K562 (cell line): ENCODE results near the gene RBM19. TPM values are rescaled to one million over a fixed set of nuclear protein-coding genes. Genes with fewer than 3 reads are reported as not detected.

Source experiments
- ATAC-seq: fragments of 200-7000 bp; cut with Tn5 transposase; 3 replicates; pipeline ENCODE4 v1.9.1; 2020; ENCODE audit warnings: moderate library complexity
- BruUV-seq: library from RNA; stranded (reverse); fragments of 400-500 nt; replicated peaks from 2 replicates; lab custom pipeline; 2021; lab: Mats Ljungman, UMichigan
- CTCF ChIA-PET: fragments of 300-600 bp; formaldehyde crosslinking; extraction: SDS; loops from one replicate; lab custom pipeline; 2021; ENCODE audit warnings: low intra/inter-chr PET ratio; lab: Yijun Ruan, JAX
- POLR2A ChIA-PET: fragments of 300-600, 350-650 bp; sonication (Branson Sonifier 250); formaldehyde crosslinking; extraction: SDS; loops from one replicate; lab custom pipeline; 2021; ENCODE audit warnings: antibody characterized with exemption, inconsistent platforms; lab: Yijun Ruan, JAX
- DNase-seq, 4 experiments: peaks; one replicate each; pipeline versions ENCODE4 v3.0.0 to v3.0.0-alpha.2; 2011 to 2018; ENCODE audit warnings: low spot score in 3 of 4, mixed read lengths in 3 of 4; ENCODE audit errors: extremely low read depth in 1 of 4
- FAIRE-seq: peaks from 2 replicates; lab custom pipeline; 2011; peaks lifted over from hg19 to GRCh38; lab: Jason Lieb, UNC
- H2AFZ ChIP-seq: 2 replicates; pipeline ENCODE4 v1.6.0; 2011; ENCODE audit warnings: low read depth, low read length, control low read depth, inconsistent platforms
- H3K27ac ChIP-seq: fragments of 200-600 bp; 3 replicates; pipeline ENCODE4 v1.8.0; 2011; ENCODE audit warnings: low read depth, mild to moderate bottlenecking, control low read depth, inconsistent platforms, low read length, moderate library complexity, mixed read lengths; ENCODE audit errors: extremely low read depth
- H3K27me3 ChIP-seq, 2 experiments: fragments of 300-600 bp in 1 of 2; 2 replicates in 1 of 2; 3 replicates in 1 of 2; pipeline versions ENCODE4 v1.6.0 to v1.8.0; 2011; ENCODE audit warnings: inconsistent platforms in 2 of 2, low read length in 2 of 2, mild to moderate bottlenecking in 1 of 2, mixed read lengths in 1 of 2, moderate library complexity in 1 of 2; ENCODE audit not compliant: control insufficient read depth in 2 of 2, insufficient read depth in 2 of 2
- H3K36me3 ChIP-seq: fragments of 300-600 bp; 3 replicates; pipeline ENCODE4 v1.8.0; 2011; ENCODE audit warnings: mild to moderate bottlenecking, low read length, inconsistent platforms; ENCODE audit not compliant: control insufficient read depth, insufficient read depth
- H3K4me1 ChIP-seq, 2 experiments: fragments of 200-600 bp in 1 of 2; replicated peaks in 1 of 2; 2 replicates in 1 of 2; 3 replicates in 1 of 2; pipeline versions ENCODE4 v1.5.1 to v1.8.0; 2011; ENCODE audit warnings: inconsistent platforms in 2 of 2, low read length in 2 of 2, mild to moderate bottlenecking in 1 of 2, mixed read lengths in 1 of 2, moderate library complexity in 1 of 2; ENCODE audit not compliant: control insufficient read depth in 2 of 2, insufficient read depth in 2 of 2
- H3K4me2 ChIP-seq: 2 replicates; pipeline ENCODE4 v1.6.1; 2011; ENCODE audit warnings: low read length, control low read depth, inconsistent platforms, mixed read lengths; ENCODE audit not compliant: insufficient read depth
- H3K4me3 ChIP-seq: fragments of 200-600 bp; sonication (generic), shearing (Covaris generic); 2 replicates; pipeline ENCODE4 v1.5.1; 2016; ENCODE audit warnings: control low read depth, inconsistent platforms
- H3K79me2 ChIP-seq: fragments of 200-600 bp; 3 replicates; pipeline ENCODE4 v1.8.0; 2011; ENCODE audit warnings: low read length, inconsistent platforms; ENCODE audit not compliant: control insufficient read depth, insufficient read depth
- H3K9ac ChIP-seq, 2 experiments: 2 replicates each; pipeline versions ENCODE4 v1.6.0 to v1.6.1; 2011; ENCODE audit warnings: low read depth in 2 of 2, low read length in 2 of 2, control low read depth in 1 of 2, inconsistent platforms in 1 of 2, mild to moderate bottlenecking in 1 of 2, mixed read lengths in 1 of 2; ENCODE audit not compliant: insufficient read depth in 1 of 2
- H3K9me1 ChIP-seq: one replicate; pipeline ENCODE4 v1.6.0; 2011; ENCODE audit warnings: inconsistent platforms, mild to moderate bottlenecking, low read length, moderate library complexity; ENCODE audit not compliant: control insufficient read depth, insufficient read depth
- H3K9me3 ChIP-seq: replicated peaks from 2 replicates; pipeline ENCODE4 v1.5.1; 2011; ENCODE audit warnings: low read depth, low read length, inconsistent platforms; ENCODE audit not compliant: control insufficient read depth, insufficient read depth
- H4K20me1 ChIP-seq: replicated peaks from 2 replicates; pipeline ENCODE4 v1.6.1; 2011; ENCODE audit warnings: low read length, inconsistent platforms, mixed read lengths; ENCODE audit not compliant: control insufficient read depth, insufficient read depth
- FOXK2 ChIP-seq, 2 experiments: fragments of 450-650 bp; IDR thresholded peaks in 1 of 2; conservative IDR thresholded peaks in 1 of 2; 2 replicates each; pipeline ENCODE4 v1.6.1; 2016; ENCODE audit warnings: low read depth in 2 of 2, mild to moderate bottlenecking in 1 of 2
- GTF3C2 ChIP-seq: IDR thresholded peaks from 3 replicates; pipeline ENCODE4 v1.6.1; 2011; ENCODE audit warnings: borderline replicate concordance, mild to moderate bottlenecking, moderate library complexity; ENCODE audit not compliant: insufficient read length; ENCODE audit errors: extremely low read depth
- HDAC6 ChIP-seq: IDR thresholded peaks from 2 replicates; pipeline ENCODE4 v1.6.1; 2012; ENCODE audit warnings: low read depth, mild to moderate bottlenecking, control low read depth, inconsistent platforms, low read length, moderate library complexity
- LEF1 ChIP-seq: fragments of 450-650 bp; IDR thresholded peaks from 2 replicates; pipeline ENCODE4 v1.6.1; 2016; ENCODE audit warnings: mild to moderate bottlenecking
- MTF1 ChIP-seq: fragments of 250-450 bp; sonication (Bioruptor Pico); IDR thresholded peaks from 2 replicates; pipeline ENCODE4 v1.9.0; 2021; ENCODE audit warnings: moderate library complexity, mild to moderate bottlenecking, inconsistent platforms, borderline replicate concordance
- NRF1 ChIP-seq, 2 experiments: fragments of 450-650 bp; IDR thresholded peaks in 1 of 2; conservative IDR thresholded peaks in 1 of 2; 2 replicates each; pipeline ENCODE4 v1.6.1; 2014; ENCODE audit warnings: mild to moderate bottlenecking in 2 of 2
- PCBP1 ChIP-seq: fragments of 200-400 bp; formaldehyde crosslinking; IDR thresholded peaks from 2 replicates; pipeline ENCODE4 v1.6.1; 2018; ENCODE audit warnings: mild to moderate bottlenecking, low read depth, low read length; ENCODE audit not compliant: poor library complexity, severe bottlenecking
- SMAD2 ChIP-seq: fragments of 150-350 bp; IDR thresholded peaks from 2 replicates; pipeline ENCODE4 v1.6.1; 2014; ENCODE audit warnings: low read depth, mild to moderate bottlenecking, low read length
- TEAD2 ChIP-seq: fragments of 450-650 bp; IDR thresholded peaks from 2 replicates; pipeline ENCODE4 v1.6.1; 2016; ENCODE audit warnings: missing genetic modification characterization, control low read depth, missing compliant biosample characterization
- ZBTB43 ChIP-seq: sonication (generic); formaldehyde crosslinking; IDR thresholded peaks from 2 replicates; pipeline ENCODE4 v1.8.0; 2023; ENCODE audit warnings: mild to moderate bottlenecking, missing genetic modification reagents
- ZNF23 ChIP-seq: fragments of 250-450 bp; sonication (Bioruptor Pico); IDR thresholded peaks from 2 replicates; pipeline ENCODE4 v1.4.0; 2020; ENCODE audit warnings: mild to moderate bottlenecking
- WGBS: fragments of 100-300 bp; shearing (Covaris generic); methylation state at CpG from one replicate; pipeline ENCODE4 v1.1.6; 2016; ENCODE audit warnings: low coverage, mixed read lengths; ENCODE audit not compliant: insufficient coverage; ENCODE audit errors: missing lambda C conversion rate; 5-methylcytosine and 5-hydroxymethylcytosine counted together
- in situ Hi-C: fragments of 300-500 bp; cut with MboI; formaldehyde crosslinking; loops from 4 replicates; pipeline ENCODE4 v1.15.0; 2018; ENCODE audit warnings: inconsistent platforms, mixed read lengths
- intact Hi-C: fragments of 100-400 bp; cut with micrococcal nuclease; formaldehyde crosslinking; loops from 2 replicates; pipeline ENCODE4 v1.14.2; 2022
- polyA plus RNA-seq, 8 experiments: library from polyadenylated mRNA; depleted of rRNA in 4 of 8; stranded (reverse) in 5 of 8; unstranded in 3 of 8; fragments of >200 nt; fragmentation: Nextera tagmentation in 2 of 8; fragmentation: Illumina TruSeq in 1 of 8; extraction: Ambion mirVana in 2 of 8; extraction: Trizol in 1 of 8; gene quantifications; 2 replicates each; pipeline versions ENCODE4 v1.2.1 to v1.2.3, GENCODE V29; 2011 to 2014; ENCODE audit warnings: inconsistent platforms in 1 of 8, missing spikeins in 1 of 8
- total RNA-seq, 7 experiments: library from RNA; depleted of rRNA in 6 of 7; stranded (reverse); fragments of >200 nt in 6 of 7; fragmentation: Illumina TruSeq in 2 of 7; extraction: Trizol in 2 of 7; gene quantifications; 2 replicates each; pipeline versions ENCODE4 v1.2.1 to v1.2.3, GENCODE V29; 2011 to 2021; ENCODE audit warnings: low replicate concordance in 1 of 7

The RBM19 gene
- total and polyA plus RNA-seq, 9 of the 15 experiments (the other 6 are each of a cell fraction or from before 2014, with no cell fraction given), result 16.0 to 58.4 (median 37.9) TPM

GRCh38 chr12:113796852-113797534 lies 169.1 kb downstream of the RBM19 start:
- Histone ChIP-seq H3K4me3 (no peak overlapping the region), H3K79me2 (no peaks in the 10 kb centered on the region), H3K9me3 (no peaks in the 10 kb centered on the region), H3K9me1 (no peaks in the 10 kb centered on the region), H3K27me3 (peaks cover 0 to under 1% of the 10 kb centered on the region in 2 experiments; a peak in 1 of 5 replicates), H3K4me1 (peaks cover 44 to 45% of the 10 kb centered on the region in 2 experiments), H3K27ac (no peak overlapping the region), H2AFZ (no peak overlapping the region), H3K9ac (no peak overlapping the region), H4K20me1 (no peaks in the 10 kb centered on the region), H3K4me2 (no peak overlapping the region), H3K36me3 (no peaks in the 10 kb centered on the region)
- no peak for DNase-seq
- intact Hi-C loops (loop anchor here (10.0 kb wide), 1 partner anchor 152 kb away; no protein-coding TSS in a partner anchor), in situ Hi-C loops (no loop called here)
- ChIA-PET POLR2A (interaction anchor here (0.6 to 1.4 kb wide), 3 partner anchors 12 to 896 kb away, joined by 3 to 4 read pairs (median 3); no protein-coding TSS in a partner anchor), CTCF (no interaction called here)
- TF ChIP-seq LEF1 (no peak), NRF1 (conservative IDR thresholded peaks at IDR 0.05 in 1 of 2, IDR thresholded peaks at IDR 0.05 in 1 of 2) (no peak), ZBTB43 (CRISPR knock-in tag) (no peak), SMAD2 (no peak), MTF1 (no peak), FOXK2 (conservative IDR thresholded peaks at IDR 0.05 in 1 of 2, IDR thresholded peaks at IDR 0.05 in 1 of 2; ENCODE audit: low read depth in 2 of 2) (no peak), GTF3C2 (no peak), HDAC6 (no peak), TEAD2 (tag) (no peak), ZNF23 (no peak), PCBP1 (no peak)
- no TSS peak for BruUV-seq
- ATAC-seq, result no peak
- no peak for FAIRE-seq
- 68% methylated on average over 14 of the region's 14 CpGs for WGBS
